Activated T-cell treated with anti-CD3 and anti-CD28 coated beads, Interleukin-2, amount 50 U/mL, for 48 hours (primary cell): ENCODE data around the gene CSNK2A2.

Experiments
- DNase-seq, 2 experiments: peaks; one replicate each; pipeline ENCODE4 v3.0.0-alpha.2; 2020

CSNK2A2 gene

GRCh38 chr16:58137581-58137980 lies 60.3 kb downstream of the CSNK2A2 start:
- no peak for DNase-seq

- peak; percentile 96 to 98 for DNase-seq
Observed at GRCh38 chr16:58129097-58129936, 68.6 kb downstream of the CSNK2A2 start, which contains the start of gene CFAP20. Gene CFAP20, minus strand, starts transcription at chr16:58129381. Its CDS starts 266 bp downstream, at chr16:58129115.

DNA sequence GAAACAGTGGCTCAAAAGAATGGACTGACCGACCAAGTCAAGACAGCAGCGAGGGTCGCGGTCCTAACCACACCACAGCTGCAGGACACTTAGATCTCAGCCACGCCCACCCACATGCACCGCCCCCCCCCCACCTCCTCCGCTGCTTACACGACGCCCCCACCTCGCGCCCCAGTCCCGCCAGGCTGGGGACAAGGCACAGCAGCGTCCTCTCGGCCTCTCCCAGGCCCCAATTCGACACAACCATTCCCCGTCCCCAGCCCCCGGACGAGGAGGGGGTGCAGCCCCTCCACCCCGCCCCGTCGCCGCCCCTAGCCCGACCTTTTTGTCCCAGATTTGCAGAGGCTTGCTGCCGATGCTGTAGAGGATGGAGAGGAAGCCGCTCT lies 69.2 kb downstream of the CSNK2A2 start:
- no peak for DNase-seq

DNA sequence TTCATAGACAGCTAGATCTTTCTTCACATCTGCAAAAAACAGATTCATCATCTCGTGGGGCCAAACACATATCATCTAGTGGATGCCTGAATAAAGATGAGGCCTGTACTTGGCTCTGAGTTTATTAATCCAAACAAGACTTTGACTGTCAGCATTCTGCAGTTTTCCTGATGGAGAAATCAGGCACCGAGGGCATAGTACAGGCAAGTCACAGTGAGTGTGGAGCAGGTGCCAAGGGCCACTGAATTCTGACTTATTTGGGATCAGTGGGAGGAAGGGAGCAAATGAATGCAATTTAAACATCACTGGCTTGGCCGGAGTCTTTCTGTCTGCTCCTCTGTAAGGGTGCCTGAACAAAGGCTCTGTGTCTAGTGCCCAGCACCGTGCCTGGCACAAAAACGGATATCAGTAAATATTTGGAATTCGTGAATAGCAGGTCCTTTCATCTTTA lies 69.7 kb downstream of the CSNK2A2 start:
- peak in 1 of 2 experiments; percentile 22 for DNase-seq

- DNase-seq = no peak
Observed at GRCh38 chr16:58127634-58128033, 70.3 kb downstream of the CSNK2A2 start.

- no peak for DNase-seq
Observed at GRCh38 chr16:58127033-58127556, 70.8 kb downstream of the CSNK2A2 start.

DNA sequence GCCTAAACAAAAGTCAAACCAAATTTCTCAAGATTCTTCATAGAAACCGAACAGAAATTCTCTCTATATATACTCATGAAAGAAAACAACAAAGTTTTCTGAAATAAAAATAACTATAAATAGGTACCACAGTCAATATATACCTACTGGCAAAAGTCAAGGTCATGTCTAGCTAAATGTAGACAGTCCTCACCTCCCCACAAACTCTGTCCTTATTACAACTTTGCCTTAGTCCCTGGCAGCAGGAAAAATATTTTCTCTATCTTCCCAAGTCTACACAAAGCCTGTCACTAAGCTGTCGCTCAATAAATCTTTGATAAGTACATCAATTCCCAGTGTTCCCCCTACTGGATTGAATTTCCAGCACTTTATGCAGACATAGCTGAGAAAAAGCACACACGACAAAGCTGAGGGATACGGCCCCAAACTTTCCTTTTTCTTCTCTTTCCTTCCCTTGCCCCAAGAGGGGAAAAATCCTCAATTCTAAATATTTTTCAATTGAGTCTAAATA lies 71.4 kb downstream of the CSNK2A2 start:
- DNase-seq = no peak

DNA sequence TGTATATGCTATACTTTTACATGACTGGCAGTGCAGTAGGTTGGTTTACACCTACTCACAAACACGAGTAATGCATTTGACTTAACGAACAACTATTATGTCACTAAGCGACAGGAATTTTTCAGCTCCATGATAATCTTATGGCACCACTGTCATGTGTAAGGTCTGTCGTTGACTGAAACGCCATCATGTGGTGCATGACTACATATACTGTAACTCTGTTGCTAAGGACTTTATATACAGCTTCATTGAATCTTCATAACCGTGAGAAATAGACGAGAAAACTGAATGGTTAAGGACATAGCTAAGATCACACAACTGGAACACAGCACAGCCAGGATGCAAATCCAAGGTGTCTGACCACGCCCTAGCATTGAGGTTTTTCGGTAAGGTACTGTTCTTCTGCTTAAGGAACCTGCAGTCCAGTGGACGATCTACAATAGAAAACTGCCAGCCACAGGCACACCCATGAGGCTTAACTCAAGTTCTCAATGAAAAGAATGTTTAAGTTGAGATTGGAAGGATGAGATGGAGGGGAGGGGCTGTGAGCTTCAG lies 72.0 kb downstream of the CSNK2A2 start:
- no peak for DNase-seq

- DNase-seq = no peak
Observed at GRCh38 chr16:58125041-58125440, 72.9 kb downstream of the CSNK2A2 start.

GRCh38 chr16:58124601-58124915 lies 73.3 kb downstream of the CSNK2A2 start:
- DNase-seq = no peak

GRCh38 chr16:58123896-58124600 lies 73.9 kb downstream of the CSNK2A2 start:
- DNase-seq = no peak

DNA sequence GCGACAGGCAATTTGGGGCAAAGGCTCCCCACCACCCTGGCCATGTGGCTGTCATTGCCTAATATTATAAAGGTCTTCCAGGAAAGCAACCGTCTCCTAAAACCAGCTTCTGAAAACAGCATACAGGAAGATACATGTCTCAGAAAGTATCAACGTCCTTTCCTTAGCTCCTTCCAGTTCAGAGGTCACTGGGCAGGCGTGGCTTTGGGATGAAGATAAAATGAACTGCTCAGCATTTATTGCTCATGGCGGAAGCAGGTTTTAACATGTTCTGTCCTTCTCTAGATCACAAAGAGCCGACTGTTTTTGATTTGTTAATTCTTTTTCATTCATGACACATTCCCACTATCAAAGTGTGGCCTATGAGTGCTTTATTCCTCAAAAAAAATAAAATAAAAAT lies 76.8 kb downstream of the CSNK2A2 start:
- DNase-seq = no peak

- DNase-seq = no peak
Observed at GRCh38 chr16:58120234-58120633, 77.7 kb downstream of the CSNK2A2 start.

- no peak for DNase-seq
Observed at GRCh38 chr16:58119509-58119845, 78.4 kb downstream of the CSNK2A2 start.

DNA sequence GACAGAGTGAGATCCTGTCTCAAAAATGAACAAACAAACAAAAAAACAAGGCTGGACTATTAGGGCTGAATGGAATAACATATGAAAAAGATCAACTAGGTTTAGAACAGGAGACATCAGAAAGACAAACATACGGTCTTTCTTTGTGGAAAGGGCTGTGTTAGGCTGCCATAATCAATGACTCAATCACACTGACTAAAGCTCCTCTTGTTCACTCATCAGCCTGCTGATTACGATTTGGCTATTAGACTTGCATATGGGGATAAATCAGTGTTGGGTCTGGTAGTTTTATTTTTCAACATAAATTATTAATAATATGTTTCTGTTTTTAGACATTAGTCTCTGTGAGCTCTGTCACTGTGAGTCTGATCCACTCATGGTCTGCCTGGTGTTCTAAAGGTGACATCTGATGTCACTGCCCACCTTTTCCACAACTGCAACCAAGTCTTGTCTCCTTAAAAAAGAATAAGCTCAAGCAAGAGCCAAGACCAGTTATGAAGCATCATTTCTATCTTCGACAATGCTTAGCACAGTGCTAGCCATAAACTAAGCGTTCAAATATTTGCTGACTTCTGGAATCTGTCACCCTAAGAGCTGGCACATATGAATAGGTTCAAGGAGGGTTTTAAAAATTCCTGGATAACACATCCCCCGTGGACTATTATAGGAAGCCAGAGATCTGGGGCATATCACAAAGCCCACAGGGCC lies 79.0 kb downstream of the CSNK2A2 start:
- DNase-seq = no peak

GRCh38 chr16:58116529-58116928 lies 81.4 kb downstream of the CSNK2A2 start:
- no peak for DNase-seq

DNA sequence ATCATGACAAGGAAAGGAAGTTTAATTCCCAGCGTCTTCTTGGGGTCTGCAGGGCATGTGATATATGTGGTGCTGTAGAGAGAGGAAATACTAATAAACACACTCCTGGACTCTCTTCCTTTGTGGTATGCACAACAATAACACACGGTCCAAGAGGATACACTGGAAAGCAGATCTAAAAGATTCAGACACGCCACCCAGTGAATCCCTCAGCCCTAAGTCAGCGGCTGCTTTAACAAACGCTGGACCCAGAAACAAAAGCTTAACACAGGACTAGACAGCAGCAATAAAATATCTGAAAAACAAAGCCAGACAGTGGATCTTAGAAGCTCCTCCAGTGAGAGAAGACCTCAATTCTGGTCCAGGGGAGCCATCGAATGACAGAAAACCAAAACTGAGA lies 81.8 kb downstream of the CSNK2A2 start:
- DNase-seq = no peak

GRCh38 chr16:58114827-58115825 lies 82.8 kb downstream of the CSNK2A2 start:
- DNase-seq = no peak

DNA sequence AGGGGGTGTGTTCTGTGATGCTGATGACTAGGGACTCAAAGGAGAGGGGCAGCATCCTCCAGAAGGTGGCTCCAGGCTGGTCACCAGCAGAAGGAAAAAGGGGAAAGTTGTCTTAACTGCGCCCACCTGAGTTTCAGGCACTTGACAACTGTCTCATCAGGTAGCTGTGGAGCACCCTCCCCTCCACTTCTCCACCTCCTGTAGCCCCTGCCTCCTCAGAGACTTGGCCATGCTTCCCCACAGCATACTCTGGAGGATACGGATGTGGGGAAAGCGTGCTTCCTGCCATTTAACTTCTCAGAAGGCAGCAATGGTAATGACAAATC lies 86.6 kb downstream of the CSNK2A2 start:
- DNase-seq = no peak

DNA sequence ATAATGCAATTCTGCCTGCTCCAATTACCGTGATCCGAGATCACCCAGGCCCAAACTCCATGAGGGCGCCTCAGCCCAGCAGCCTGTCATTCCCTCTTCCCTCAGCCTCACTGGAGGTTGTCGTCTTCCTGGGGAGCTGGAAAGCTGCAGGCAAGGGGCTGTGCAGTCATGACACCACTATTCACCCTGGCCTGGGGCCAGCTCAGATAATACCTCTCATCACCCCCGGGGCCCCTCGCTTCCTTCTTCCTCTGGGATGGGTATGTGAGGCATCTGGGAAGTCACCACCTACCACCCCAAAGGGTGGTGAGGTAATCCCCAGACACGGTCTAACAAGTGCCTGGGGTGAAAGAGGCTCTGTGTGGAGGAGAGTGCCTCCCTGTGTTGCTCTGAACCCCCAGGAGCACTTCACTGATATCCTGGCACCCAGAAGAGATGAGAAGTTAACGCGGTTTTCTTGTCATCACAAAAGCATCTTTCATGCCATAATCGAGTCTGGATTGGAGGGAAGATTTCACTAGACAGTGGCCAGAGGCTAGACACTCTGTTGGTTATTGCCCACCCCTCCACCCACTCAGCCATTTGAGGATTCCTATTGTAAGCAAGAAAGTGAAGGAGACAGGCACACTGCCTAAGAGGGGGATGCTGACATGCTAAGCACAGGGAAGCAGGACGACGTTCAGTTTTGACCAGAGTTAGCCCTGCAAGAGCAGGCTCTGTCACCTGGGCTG lies 87.2 kb downstream of the CSNK2A2 start:
- no peak for DNase-seq

DNA sequence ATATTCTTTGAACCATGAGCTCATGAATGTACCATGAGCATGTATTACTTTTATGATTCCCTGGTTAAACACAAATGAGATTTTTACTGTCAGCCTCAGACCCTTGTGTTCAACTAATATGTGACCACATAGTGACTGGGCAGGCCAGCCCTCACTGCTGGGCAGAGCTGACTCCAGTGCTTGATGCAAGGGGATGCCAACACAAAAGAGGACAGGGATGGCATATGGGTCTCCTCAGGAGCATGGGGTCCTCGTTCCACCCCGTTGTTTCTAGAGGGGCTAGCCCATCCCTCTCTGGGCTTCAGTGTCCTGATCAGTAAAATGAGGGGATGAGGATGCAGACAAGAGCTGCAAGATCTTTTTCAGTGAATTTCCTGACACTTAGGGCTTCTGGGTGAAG lies 88.0 kb downstream of the CSNK2A2 start:
- DNase-seq = no peak
